ENCODE results near the gene PLA2G2C.
A peak's percentile ranks its signal among the peaks of the same experiment; 100 is the strongest.

PLA2G2C gene

GRCh38 chr1:20119347-20119746, 67.0 kb downstream of the PLA2G2C start, which contains the start of gene PLA2G2D:
Gene PLA2G2D, minus strand, starts transcription at chr1:20119536. Its CDS starts 38 bp downstream, at chr1:20119498.
- Mint-ChIP-seq H3K27ac (peak within 1 kb of the TSS in 1 of 2 donors; percentile 38), H3K4me1 (peaks cover 1% of the 10 kb centered on the region), H3K4me3 (no peak within 1 kb of the TSS), H3K9me3 (no peaks in the 10 kb centered on the region), H3K27me3 (peaks cover 55% of the 10 kb centered on the region)
- ATAC-seq (no peak), DNase-seq (no peak)

DNA sequence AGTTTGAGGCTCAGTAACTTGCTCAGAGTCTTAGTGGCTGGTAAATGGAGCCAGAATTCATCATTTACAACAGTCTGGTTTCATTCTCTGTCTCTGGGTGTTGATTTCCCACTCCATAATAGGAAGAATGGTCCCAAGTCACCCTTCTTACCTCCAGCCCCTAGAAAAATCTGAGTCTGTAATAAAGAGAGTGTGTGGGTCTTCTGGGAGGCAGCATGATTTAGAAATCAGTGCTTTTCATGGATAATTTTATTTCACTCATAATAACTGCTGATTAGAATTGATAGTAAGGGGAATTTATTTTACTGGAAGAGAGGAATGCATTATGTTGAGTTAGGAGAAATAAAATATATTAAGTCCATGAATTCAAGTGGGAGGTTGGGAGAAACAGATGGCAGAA, 69.1 kb downstream of the PLA2G2C start:
- H3K27me3 Mint-ChIP-seq, result peaks cover 68% of the 10 kb centered on the region
- ATAC-seq (no peak), DNase-seq (no peak)
- H3K9me3 Mint-ChIP-seq, result no peaks in the 10 kb centered on the region
- no peak overlapping the region for H3K4me3 Mint-ChIP-seq
- H3K4me1 Mint-ChIP-seq, result no peaks in the 10 kb centered on the region
- no peak overlapping the region for H3K27ac Mint-ChIP-seq

GRCh38 chr1:20115916-20116315, 70.4 kb downstream of the PLA2G2C start:
- peak overlapping the region in 1 of 2 donors; percentile 48 for H3K27ac Mint-ChIP-seq

GRCh38 chr1:20115479-20115878, 70.8 kb downstream of the PLA2G2C start:
- H3K27me3 Mint-ChIP-seq, result peaks cover 52% of the 10 kb centered on the region
- ATAC-seq (no peak), DNase-seq (no peak)
- H3K4me1 Mint-ChIP-seq, result no peaks in the 10 kb centered on the region
- H3K27ac Mint-ChIP-seq, result peak overlapping the region in 1 of 2 donors; percentile 59
- no peaks in the 10 kb centered on the region for H3K9me3 Mint-ChIP-seq
- H3K4me3 Mint-ChIP-seq, result no peak overlapping the region

More at GRCh38 chr1:20115916-20116315, 70.4 kb downstream of the PLA2G2C start:
- H3K4me3 Mint-ChIP-seq, result no peak overlapping the region
- no peak for DNase-seq
- H3K4me1 Mint-ChIP-seq, result no peaks in the 10 kb centered on the region
- peaks cover 56% of the 10 kb centered on the region for H3K27me3 Mint-ChIP-seq
- H3K9me3 Mint-ChIP-seq, result no peaks in the 10 kb centered on the region
- no peak for ATAC-seq

DNA sequence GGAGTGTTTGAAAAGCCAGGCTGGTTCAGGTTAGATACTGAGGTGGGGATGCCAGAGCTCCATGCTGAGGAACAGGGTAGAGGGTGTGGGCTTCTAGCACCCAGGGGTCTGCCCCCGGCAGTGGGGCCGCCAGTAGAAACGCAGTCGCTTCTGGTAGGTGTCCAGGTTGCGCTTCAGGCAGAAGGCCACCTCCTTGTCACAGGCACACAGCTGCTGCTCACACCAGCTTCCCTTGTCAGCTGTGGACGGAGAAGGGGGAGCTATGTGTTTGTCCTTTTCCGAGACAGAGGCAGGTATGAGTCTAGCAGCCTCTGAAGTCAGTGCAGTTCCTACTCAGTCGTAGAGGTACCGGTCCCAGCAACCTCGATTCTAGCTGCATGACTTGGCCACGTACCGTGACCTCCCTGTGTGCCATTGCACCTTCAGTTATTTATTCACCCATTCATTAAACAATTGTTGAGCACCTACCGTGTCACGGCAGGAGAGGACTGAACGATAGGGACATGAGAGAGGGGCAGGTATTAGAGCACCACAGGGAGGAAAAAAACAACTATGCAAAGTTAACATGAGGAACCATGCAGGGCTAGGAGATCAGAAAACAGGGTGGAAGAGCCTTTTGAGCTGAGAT, 72.2 kb downstream of the PLA2G2C start:
- ATAC-seq (no peak), DNase-seq (no peak)
- no peaks in the 10 kb centered on the region for H3K9me3 Mint-ChIP-seq
- H3K4me3 Mint-ChIP-seq, result no peak overlapping the region
- H3K27ac Mint-ChIP-seq, result no peak overlapping the region
- H3K4me1 Mint-ChIP-seq, result no peaks in the 10 kb centered on the region
- H3K27me3 Mint-ChIP-seq, result peaks cover 40% of the 10 kb centered on the region

Data from stimulated activated naive CD8-positive, alpha-beta T cell treated with anti-CD3 and anti-CD28 coated beads, Interleukin-15, amount 100 ng/mL, for 72 hours (primary cell).